Measurements from ENCODE around the gene EPAS1.

The EPAS1 gene

GRCh38 chr2:46339676-46340459 lies 42.7 kb downstream of the EPAS1 start:
- no peak for DNase-seq (ENCODE audit: low spot score)

DNA sequence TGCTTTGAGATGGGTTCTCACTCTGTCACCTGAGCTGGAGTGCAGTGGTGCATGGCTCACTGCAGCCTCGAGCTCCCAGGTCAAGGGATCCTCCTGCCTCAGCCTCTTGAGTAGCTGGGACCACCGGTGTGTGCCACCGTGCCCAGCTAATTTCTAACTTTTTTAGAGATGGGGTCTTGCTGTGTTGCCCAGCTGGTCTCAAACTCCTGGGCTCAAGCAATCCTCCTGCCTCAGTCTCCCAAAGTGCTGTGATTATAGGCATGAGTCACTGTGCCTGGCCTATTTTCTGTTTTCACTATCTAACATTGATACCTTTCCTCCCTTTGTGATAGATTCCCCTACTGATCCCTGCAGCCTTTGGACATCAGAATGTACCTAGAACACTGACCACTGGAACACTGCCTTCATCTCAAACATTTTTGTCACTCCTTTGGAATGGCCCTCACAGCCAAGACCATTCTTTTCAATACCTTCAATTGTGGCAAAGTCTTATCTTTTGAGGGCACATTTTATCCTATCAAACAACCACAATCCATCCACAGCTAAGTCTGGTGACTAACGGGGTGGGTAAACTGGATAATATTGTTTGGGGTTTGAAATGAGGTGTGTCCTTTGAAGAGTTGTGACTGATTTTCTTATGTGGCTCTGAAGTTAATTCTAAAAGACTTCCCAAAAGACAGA lies 43.7 kb downstream of the EPAS1 start:
- no peak for DNase-seq (ENCODE audit: low spot score)

GRCh38 chr2:46342566-46343315 lies 45.5 kb downstream of the EPAS1 start:
- DNase-seq (ENCODE audit: low spot score): no peak

DNA sequence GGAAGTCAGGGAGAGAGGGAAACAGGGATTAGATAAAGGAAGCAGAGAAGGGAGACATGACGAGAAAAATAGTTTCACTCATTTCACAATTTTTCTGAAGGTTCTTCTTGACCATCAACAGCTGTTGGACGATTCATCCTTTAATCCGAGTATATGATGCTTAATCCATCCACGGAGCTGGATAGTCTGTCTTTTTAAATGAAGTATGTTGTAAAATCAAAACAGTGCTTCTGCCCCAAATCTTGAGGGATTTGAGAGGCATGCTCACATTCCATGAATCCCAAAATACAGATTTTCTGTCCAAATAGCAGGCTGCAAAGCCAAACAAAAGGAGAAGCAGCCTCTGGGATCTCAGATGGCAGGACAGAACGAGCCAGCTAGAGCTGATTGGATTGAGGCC lies 47.5 kb downstream of the EPAS1 start:
- DNase-seq (ENCODE audit: low spot score): no peak

DNA sequence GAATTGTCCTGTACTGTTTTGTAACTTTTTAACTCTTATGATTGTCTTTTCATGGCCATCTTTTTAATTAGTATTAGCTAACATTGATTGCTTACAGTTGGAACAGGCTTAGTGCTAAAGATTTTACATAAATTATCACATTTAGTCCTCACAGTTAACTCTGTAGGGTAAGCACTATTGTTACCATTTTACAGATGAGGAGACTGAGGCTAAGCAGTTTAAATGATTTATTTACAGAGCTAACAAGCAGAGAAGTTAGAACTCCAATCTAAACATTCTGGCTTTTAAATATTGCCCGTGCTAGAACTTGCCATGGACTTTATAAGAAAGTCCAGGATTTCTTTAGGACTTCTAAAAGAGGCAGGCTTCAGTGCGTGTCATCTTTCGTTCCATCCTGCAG lies 48.6 kb downstream of the EPAS1 start:
- no peak for DNase-seq (ENCODE audit: low spot score)

DNA sequence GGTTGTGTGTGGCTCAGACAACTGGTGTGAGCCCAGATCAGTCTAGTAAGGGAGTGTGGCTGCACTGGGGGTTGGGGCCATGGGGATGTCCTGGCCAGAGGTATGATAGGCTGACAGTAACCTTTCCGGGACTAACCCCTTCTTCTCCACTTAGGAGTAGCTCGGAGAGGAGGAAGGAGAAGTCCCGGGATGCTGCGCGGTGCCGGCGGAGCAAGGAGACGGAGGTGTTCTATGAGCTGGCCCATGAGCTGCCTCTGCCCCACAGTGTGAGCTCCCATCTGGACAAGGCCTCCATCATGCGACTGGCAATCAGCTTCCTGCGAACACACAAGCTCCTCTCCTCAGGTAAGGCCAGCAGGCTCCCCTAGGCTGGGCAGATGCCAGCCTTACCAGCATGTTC lies 49.5 kb downstream of the EPAS1 start:
- no peak for DNase-seq (ENCODE audit: low spot score)

DNA sequence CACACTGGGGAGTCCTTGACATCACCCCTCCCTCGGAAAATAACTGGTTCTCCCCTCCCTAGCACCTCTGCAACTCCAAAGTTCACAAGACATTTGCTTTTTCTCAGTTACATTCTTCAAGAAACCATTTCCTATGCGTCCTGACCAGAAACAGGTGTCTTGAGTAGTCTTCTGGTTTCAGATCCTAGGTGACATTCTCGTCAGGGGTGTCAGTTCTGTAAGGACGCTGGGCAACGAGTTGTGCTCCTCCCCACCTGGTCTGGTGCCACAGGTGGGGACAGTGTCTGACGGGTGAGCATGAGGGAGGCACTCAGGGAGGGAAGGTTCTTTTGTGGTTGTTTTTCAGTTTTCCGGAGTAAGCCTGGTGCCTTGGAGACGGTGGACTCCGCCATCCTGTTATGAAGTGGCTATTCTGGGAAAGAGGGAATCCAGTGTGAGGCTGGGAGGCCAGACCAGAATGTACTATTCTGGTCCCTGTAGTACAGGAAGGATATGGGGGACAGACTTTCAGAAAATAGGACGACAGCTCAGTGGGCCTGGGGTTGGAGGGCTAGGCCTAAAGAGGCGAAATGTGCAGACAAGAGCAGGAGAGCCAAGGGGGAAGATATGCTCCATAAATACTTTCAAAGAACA lies 50.6 kb downstream of the EPAS1 start:
- no peak for DNase-seq (ENCODE audit: low spot score)

GRCh38 chr2:46349115-46349547 lies 51.9 kb downstream of the EPAS1 start:
- no peak for DNase-seq (ENCODE audit: low spot score)

- no peak for DNase-seq (ENCODE audit: low spot score)
Measured at GRCh38 chr2:46350029-46350689, 53.0 kb downstream of the EPAS1 start.

DNA sequence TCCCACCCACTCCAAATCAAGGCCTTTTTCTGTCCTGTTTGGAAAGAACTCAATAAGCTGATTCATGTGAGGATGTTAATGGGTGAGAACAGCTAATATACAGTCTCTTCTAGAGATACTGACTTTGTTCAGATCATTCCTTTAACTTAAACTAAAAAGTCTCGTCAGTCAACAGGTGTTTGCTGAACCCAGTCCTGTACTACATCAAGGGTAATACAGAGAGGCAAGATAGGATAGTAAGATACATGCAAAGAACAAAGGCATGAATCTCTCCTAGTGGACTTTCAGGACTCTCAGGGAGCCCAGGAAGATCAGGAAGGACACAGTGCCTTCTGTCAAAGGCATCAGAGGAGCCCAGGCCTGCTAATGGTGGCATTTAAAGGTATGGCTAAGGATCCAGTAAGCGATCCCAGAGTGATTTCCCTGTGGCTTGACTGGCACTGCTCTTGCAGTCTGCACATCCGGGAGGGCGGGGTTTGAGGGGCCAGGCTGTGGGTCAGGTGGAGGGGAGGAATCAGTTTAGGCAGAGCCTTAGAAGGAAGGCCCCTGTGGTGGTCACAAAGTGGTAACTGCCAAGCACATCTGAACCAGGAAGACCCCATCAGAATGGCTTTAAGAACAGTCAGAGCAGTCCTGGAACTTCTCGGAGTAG lies 54.0 kb downstream of the EPAS1 start:
- no peak for DNase-seq (ENCODE audit: low spot score)

- DNase-seq (ENCODE audit: low spot score): no peak
Measured at GRCh38 chr2:46351750-46352138, 54.5 kb downstream of the EPAS1 start.

GRCh38 chr2:46352621-46353020 lies 55.4 kb downstream of the EPAS1 start:
- no peak for DNase-seq (ENCODE audit: low spot score)

GRCh38 chr2:46353509-46353908 lies 56.3 kb downstream of the EPAS1 start:
- DNase-seq (ENCODE audit: low spot score): no peak

DNA sequence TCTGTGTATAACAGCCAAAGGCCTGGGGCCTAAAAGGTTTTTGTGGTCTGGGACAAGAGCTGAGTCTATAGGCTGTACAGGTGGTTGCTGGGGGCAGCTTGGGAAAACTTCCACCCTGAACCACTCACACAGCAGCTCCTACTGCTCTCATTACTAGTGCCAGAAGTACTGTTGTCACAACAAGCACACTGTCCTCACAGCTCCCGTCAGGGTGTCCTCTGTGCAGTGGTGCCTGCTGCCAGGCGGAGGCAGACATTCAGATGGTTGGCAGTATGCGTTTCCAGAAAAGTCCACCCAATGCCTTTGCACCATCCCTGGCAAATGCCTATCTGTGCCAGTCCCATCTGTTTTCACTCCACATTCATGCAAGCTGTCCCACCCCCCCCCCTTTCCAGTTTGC lies 58.5 kb downstream of the EPAS1 start:
- no peak for DNase-seq (ENCODE audit: low spot score)

- DNase-seq (ENCODE audit: low spot score): no peak
Measured at GRCh38 chr2:46356991-46357390, 59.8 kb downstream of the EPAS1 start.

DNA sequence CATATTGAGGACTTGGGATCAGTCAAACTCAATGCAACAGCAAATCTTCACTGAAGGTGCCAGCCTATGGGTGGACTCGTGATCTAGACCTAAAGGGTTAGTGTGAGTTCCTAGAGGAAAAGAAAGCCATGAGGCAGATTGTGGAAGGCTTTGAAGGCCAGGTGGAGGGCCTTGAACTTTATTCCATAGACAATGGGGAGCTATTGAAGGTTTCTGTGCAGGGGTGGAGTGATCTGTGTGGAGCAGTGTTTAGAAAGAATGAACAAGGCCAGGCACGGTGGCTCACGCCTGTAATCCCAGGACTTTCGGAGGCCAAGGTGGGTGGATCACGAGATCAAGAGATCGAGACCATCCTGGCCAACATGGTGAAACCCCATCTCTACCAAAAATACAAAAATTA lies 61.5 kb downstream of the EPAS1 start:
- DNase-seq (ENCODE audit: low spot score): no peak

- DNase-seq (ENCODE audit: low spot score): no peak
Measured at GRCh38 chr2:46360303-46360702, 63.1 kb downstream of the EPAS1 start.

- no peak for DNase-seq (ENCODE audit: low spot score)
Measured at GRCh38 chr2:46361920-46362666, 64.9 kb downstream of the EPAS1 start.

GRCh38 chr2:46362667-46363012 lies 65.4 kb downstream of the EPAS1 start:
- no peak for DNase-seq (ENCODE audit: low spot score)

DNA sequence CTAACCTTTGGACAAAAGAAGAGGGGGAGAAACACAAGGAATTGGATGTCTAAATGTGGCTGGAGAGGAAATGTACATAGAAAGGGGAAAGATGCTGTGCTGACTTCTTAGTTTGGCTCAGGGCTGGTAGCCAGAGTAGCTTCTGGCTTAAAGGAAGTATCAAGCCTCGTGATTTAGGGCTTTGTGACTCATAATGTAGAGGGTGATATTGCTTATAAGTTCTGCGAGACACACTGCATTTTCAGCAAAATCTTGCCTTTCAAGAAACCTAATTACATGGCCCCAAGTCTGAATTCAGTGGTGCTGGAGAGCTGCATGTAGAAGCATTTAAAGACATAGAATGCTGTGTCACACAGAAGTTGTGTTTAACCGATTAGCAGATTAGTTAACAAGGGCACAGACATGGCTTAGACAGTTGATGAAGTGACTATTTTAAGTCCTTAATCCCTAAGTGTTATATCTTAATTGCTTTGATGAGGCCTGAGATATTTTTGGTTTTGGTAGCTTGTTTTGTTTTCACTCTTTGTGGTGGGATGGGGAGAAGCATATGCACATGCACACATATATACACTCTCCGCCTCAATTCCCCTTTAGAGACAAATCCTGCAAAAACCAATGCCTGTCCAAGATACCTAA lies 66.4 kb downstream of the EPAS1 start:
- no peak for DNase-seq (ENCODE audit: low spot score)
